HG03280 (cell line): ENCODE data around the gene TRIML2.

Experiments used
- ATAC-seq: cut with Tn5 transposase; IDR thresholded peaks from one replicate; pipeline ENCODE4 v1.9.1; 2021; ENCODE audit warnings: mild to moderate bottlenecking, moderate library complexity; ENCODE audit not compliant: unreplicated experiment

TRIML2 gene, protein sequence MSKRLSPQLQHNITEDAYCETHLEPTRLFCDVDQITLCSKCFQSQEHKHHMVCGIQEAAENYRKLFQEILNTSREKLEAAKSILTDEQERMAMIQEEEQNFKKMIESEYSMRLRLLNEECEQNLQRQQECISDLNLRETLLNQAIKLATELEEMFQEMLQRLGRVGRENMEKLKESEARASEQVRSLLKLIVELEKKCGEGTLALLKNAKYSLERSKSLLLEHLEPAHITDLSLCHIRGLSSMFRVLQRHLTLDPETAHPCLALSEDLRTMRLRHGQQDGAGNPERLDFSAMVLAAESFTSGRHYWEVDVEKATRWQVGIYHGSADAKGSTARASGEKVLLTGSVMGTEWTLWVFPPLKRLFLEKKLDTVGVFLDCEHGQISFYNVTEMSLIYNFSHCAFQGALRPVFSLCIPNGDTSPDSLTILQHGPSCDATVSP

DNA sequence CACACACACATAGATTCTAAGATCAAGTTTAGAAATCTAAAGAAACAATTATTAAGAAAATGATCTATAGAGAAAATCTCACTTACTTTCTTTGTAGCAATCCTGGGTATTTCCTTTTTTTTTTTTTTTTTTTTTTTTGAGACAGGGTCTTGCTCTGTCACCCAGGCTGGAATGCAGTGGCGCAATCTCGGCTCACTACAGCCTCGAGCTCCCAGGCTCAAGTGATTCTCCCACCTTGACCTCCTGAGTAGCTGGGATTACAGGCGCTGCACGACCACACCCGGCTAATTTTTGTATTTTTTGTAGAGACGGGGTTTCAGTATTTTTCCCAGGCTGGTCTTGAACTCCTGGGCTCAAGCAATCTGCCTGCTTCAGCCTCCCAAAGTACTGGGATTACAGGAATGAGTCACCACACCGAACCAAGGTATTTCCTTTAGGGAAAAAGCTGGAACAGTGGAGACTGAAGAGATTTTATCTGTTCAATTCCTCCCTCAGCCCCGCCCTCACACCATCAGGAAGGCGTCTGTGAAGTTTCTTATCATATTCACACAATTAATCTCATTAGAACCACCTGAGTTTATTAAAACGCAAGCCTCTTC is at the start of gene TRIML2:
Gene TRIML2 (minus strand): TSS at position 447 of the 599 bp plus-strand sequence. CDS start 4,235 bp downstream, outside the sequence.
- ATAC-seq, result no peak

GRCh38 chr4:188158336-188158735 is 48.9 kb upstream of the TRIML2 start:
- ATAC-seq, result no peak

DNA sequence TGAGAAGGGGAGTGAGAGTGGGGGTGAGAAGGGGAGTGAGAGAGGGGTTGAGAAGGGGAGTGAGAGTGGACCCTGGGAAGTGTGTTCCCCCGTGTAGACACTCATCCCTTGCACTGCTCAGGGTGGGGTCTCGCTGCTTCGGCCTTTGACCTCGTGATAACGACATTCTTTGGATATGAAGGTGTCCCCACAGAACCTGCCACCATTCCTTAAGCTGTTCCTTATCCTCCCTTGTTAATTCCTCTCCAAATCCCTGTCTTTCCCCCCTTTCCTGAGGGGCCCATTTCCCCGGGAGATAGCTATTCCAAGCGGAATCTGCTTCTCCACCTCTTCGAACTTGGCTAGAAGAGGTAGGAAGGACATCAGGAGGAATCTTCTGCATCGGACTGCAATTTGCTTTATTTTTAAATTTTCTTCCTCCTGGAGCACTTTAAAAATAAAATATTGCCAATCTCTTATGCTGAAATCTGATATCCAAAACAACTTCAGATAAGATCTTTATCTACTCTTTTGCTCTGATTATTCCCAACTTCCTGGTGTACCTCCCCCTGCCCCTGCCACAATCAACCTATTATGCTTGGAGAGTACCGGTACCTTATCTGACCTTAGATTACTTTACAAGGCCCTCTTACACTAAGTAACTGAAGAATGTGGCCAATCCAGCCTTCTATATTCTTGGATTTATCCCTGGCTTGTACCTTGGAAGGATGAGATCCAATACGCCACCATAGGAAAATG is 45.4 kb upstream of the TRIML2 start:
- no peak for ATAC-seq

- ATAC-seq, result no peak
Measured at GRCh38 chr4:188147776-188148175, 38.4 kb upstream of the TRIML2 start.

- ATAC-seq, result no peak
Measured at GRCh38 chr4:188147176-188147575, 37.8 kb upstream of the TRIML2 start.

GRCh38 chr4:188146618-188147017 is 37.2 kb upstream of the TRIML2 start:
- ATAC-seq, result no peak

- no peak for ATAC-seq
Measured at GRCh38 chr4:188145601-188146000, 36.2 kb upstream of the TRIML2 start.

GRCh38 chr4:188143731-188144130 is 34.3 kb upstream of the TRIML2 start:
- ATAC-seq, result no peak

GRCh38 chr4:188139671-188140070 is 30.3 kb upstream of the TRIML2 start:
- no peak for ATAC-seq

- no peak for ATAC-seq
Measured at GRCh38 chr4:188139141-188139540, 29.7 kb upstream of the TRIML2 start, which contains the start of gene TRIML1. Gene TRIML1 (plus strand): TSS chr4:188139441. CDS start chr4:188139559, 118 bp downstream.

DNA sequence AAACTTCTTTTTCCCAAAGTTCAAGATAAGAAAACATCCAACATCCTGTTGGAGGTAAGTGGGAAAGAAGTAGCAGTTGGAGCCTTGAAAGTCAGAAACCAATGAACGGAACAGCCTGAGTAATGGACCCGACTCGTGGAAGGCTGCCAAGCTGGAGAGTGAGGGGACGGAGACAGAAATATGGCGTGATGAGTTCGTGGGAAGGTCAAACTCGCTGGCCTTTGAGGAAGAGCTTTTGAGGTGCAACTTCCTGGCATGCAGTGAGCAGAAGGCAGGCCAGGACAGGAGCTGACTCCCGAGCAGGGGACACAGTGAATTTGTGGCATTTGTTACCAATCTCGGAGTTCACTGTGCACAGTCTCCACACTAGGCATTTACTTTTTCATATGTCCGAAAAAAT is 28.8 kb upstream of the TRIML2 start:
- no peak for ATAC-seq

DNA sequence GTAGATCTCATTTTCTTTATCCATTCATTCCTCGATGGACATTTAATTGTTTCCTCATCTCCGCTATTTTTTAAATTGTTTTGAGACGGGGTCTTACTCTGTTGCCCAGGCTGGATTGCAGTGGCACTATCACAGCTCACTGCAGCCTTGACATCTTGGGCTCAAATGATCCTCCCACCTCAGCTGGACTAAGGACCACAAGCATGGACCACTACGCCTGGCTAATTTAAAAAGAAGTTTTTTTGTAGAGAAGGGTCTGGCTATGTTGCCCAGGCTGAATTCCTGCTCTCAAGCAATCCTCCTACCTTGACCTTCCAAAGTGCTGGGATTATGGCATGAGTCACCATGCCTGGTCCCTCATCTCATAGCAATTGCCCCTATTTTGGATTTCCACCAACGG is 22.8 kb upstream of the TRIML2 start:
- no peak for ATAC-seq

GRCh38 chr4:188130355-188130754 is 21.0 kb upstream of the TRIML2 start:
- no peak for ATAC-seq

- ATAC-seq, result no peak
Measured at GRCh38 chr4:188127214-188127874, 17.9 kb upstream of the TRIML2 start.

- no peak for ATAC-seq
Measured at GRCh38 chr4:188121530-188121929, 12.1 kb upstream of the TRIML2 start.

DNA sequence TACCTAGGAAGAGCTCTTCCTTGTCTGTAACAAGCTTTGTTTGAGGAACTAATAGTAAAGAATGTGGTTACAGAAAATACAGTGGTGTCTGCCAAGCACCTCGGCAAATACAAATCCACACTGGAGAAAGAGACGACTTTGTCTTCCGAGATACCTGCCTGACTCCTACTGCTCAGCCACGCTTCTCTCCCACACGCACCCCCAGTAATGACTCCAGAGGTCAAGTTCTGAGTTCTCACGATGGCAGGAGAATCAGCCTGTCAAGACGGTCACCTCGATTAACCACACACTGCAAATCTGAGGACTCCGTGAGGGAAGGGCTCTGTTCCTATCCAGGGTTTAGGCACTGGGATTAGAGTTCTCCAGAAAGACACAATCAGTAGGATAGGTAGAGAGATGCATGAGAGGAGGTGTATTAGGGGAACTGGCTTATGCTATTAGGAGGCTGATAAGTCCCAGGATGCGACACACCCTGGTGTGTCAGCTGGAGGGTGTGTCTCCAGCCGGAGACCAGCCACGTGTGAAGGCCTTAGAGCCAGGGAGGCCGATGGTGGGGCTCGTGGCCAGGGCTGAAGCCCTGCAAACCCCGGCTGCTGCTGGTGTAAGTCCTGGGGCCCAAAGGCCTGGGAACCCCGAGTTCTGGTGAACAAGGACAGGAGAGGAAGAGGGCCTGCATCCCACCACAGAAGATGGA is 8.4 kb upstream of the TRIML2 start:
- ATAC-seq, result no peak

- ATAC-seq, result no peak
Measured at GRCh38 chr4:188113156-188113555, 3.8 kb upstream of the TRIML2 start.

- ATAC-seq, result no peak
Measured at GRCh38 chr4:188111955-188112354, 2.6 kb upstream of the TRIML2 start.

GRCh38 chr4:188110741-188111471 is 1.5 kb upstream of the TRIML2 start:
- no peak for ATAC-seq

GRCh38 chr4:188110036-188110435 is 633 bp upstream of the TRIML2 start:
- ATAC-seq, result no peak
